H1 (cell line): Measurements from ENCODE around the gene ENKD1. TPM values are rescaled to one million over a fixed set of nuclear protein-coding genes. Genes with fewer than 3 reads are reported as not detected.

Experiments used
- CBX8 ChIP-seq: fragments of 300-800, 300-1000 bp; sonication (generic); IDR thresholded peaks from 2 replicates; pipeline ENCODE4 v1.7.1; 2016; ENCODE audit warnings: low read depth, low read length, borderline replicate concordance
- EP300 ChIP-seq, 2 experiments: IDR thresholded peaks; 1 replicate in 1 of 2; 2 replicates in 1 of 2; pipeline ENCODE4 v1.6.1; 2011 to 2012; ENCODE audit warnings: low read depth in 2 of 2, low read length in 2 of 2, mild to moderate bottlenecking in 2 of 2, borderline replicate concordance in 1 of 2, inconsistent platforms in 1 of 2, moderate library complexity in 1 of 2
- SP2 ChIP-seq: IDR thresholded peaks from 2 replicates; pipeline ENCODE4 v1.6.1; 2012; ENCODE audit warnings: mild to moderate bottlenecking, low read length, inconsistent platforms
- SP4 ChIP-seq: IDR thresholded peaks from 2 replicates; pipeline ENCODE4 v1.6.1; 2012; ENCODE audit warnings: low read length, inconsistent platforms
- USF2 ChIP-seq: IDR thresholded peaks from 2 replicates; pipeline ENCODE4 v1.6.1; 2011; ENCODE audit warnings: low read length, improper control_type of control experiment
- polyA plus RNA-seq, 7 experiments: library from polyadenylated mRNA; depleted of rRNA in 3 of 7; stranded (reverse) in 5 of 7; unstranded in 2 of 7; fragments of >200 nt in 5 of 7; fragments of 200-250 nt in 2 of 7; gene quantifications; 1 replicate in 5 of 7; 2 replicates in 1 of 7; 4 replicates in 1 of 7; pipeline versions ENCODE4 v1.2.1 to v1.2.3, GENCODE V29; 2011 to 2013; ENCODE audit warnings: missing spikeins in 2 of 7, mixed read lengths in 2 of 7
- total RNA-seq: library from RNA; stranded (reverse); fragmentation: NEBNext Ultra II Directional; extraction: Animal tissue kit (Norgen Biotek cat#: 25700); gene quantifications from 2 replicates; pipeline ENCODE4 v1.2.1, GENCODE V29; 2021
- TF ChIP-seq, protein P1 (sequence below), 3 experiments: IDR thresholded peaks; 1 replicate in 2 of 3; 2 replicates in 1 of 3; pipeline versions ENCODE4 v1.5.1 to v1.6.1; 2011; ENCODE audit warnings: low read length in 3 of 3, mild to moderate bottlenecking in 3 of 3, inconsistent platforms in 2 of 3, low read depth in 1 of 3, moderate library complexity in 1 of 3; ENCODE audit not compliant: insufficient read depth in 1 of 3; ENCODE audit errors: control extremely low read depth in 1 of 3
- TF ChIP-seq, protein P2 (sequence below): IDR thresholded peaks from 2 replicates; pipeline ENCODE4 v1.6.1; 2012; ENCODE audit warnings: inconsistent platforms

The ENKD1 gene
- total and polyA plus RNA-seq, 2 of the 8 experiments (the other 6 are each of a cell fraction or from before 2014, with no cell fraction given): 12.9 to 16.1 TPM

GRCh38 chr16:67704110-67704509 is 37.6 kb upstream of the ENKD1 start (continued):
- TF ChIP-seq EP300 (IDR thresholded peaks at IDR 0.05; ENCODE audit: borderline replicate concordance in 1 of 2, low read depth in 2 of 2, low read length in 2 of 2): no peak
- TF ChIP-seq SP4: no peak
- no peak for TF ChIP-seq SP2
- TF ChIP-seq USF2: no peak
- TF ChIP-seq, protein P1, sequence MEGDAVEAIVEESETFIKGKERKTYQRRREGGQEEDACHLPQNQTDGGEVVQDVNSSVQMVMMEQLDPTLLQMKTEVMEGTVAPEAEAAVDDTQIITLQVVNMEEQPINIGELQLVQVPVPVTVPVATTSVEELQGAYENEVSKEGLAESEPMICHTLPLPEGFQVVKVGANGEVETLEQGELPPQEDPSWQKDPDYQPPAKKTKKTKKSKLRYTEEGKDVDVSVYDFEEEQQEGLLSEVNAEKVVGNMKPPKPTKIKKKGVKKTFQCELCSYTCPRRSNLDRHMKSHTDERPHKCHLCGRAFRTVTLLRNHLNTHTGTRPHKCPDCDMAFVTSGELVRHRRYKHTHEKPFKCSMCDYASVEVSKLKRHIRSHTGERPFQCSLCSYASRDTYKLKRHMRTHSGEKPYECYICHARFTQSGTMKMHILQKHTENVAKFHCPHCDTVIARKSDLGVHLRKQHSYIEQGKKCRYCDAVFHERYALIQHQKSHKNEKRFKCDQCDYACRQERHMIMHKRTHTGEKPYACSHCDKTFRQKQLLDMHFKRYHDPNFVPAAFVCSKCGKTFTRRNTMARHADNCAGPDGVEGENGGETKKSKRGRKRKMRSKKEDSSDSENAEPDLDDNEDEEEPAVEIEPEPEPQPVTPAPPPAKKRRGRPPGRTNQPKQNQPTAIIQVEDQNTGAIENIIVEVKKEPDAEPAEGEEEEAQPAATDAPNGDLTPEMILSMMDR (IDR thresholded peaks at IDR 0.05; ENCODE audit: control extremely low read depth in 1 of 3, insufficient read depth in 1 of 3, low read depth in 1 of 3, low read length in 3 of 3): no peak
- TF ChIP-seq, protein P2, sequence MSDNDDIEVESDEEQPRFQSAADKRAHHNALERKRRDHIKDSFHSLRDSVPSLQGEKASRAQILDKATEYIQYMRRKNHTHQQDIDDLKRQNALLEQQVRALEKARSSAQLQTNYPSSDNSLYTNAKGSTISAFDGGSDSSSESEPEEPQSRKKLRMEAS: no peak
- TF ChIP-seq CBX8: no peak
